Stimulated activated CD8-positive, alpha-beta memory T cell treated with anti-CD3 and anti-CD28 coated beads, Interleukin-15, amount 100 ng/mL, for 48 hours (primary cell): ENCODE data around the gene MOB3B.

Experiments
- DNase-seq, 2 donors: peaks; one replicate each; pipeline ENCODE4 v3.0.0-alpha.2; 2020; ENCODE audit warnings: low read depth in 2 of 2

The MOB3B gene

GRCh38 chr9:27365707-27366376 lies 163.8 kb downstream of the MOB3B start:
- peak; percentile 29 to 50 for DNase-seq

- DNase-seq = no peak
Observed at GRCh38 chr9:27362447-27363210, 167.0 kb downstream of the MOB3B start.

GRCh38 chr9:27361492-27361891 lies 168.1 kb downstream of the MOB3B start:
- DNase-seq = no peak

- DNase-seq = no peak
Observed at GRCh38 chr9:27359763-27360162, 169.9 kb downstream of the MOB3B start.

- no peak for DNase-seq
Observed at GRCh38 chr9:27358007-27358406, 171.6 kb downstream of the MOB3B start.

GRCh38 chr9:27356446-27356845 lies 173.2 kb downstream of the MOB3B start:
- DNase-seq = no peak

- DNase-seq = no peak
Observed at GRCh38 chr9:27355166-27355565, 174.4 kb downstream of the MOB3B start.

- no peak for DNase-seq
Observed at GRCh38 chr9:27353474-27354229, 176.0 kb downstream of the MOB3B start.

- DNase-seq = no peak
Observed at GRCh38 chr9:27353166-27353473, 176.5 kb downstream of the MOB3B start.

GRCh38 chr9:27352457-27353165 lies 177.0 kb downstream of the MOB3B start:
- DNase-seq = peak in 1 of 2 donors; percentile 15

GRCh38 chr9:27351438-27351837 lies 178.2 kb downstream of the MOB3B start:
- no peak for DNase-seq

- DNase-seq = no peak
Observed at GRCh38 chr9:27350382-27350976, 179.1 kb downstream of the MOB3B start.

- no peak for DNase-seq
Observed at GRCh38 chr9:27349698-27350080, 179.9 kb downstream of the MOB3B start.

- no peak for DNase-seq
Observed at GRCh38 chr9:27348785-27349697, 180.6 kb downstream of the MOB3B start.

- DNase-seq = no peak
Observed at GRCh38 chr9:27347889-27348288, 181.7 kb downstream of the MOB3B start.

GRCh38 chr9:27344776-27345175 lies 184.8 kb downstream of the MOB3B start:
- no peak for DNase-seq

- no peak for DNase-seq
Observed at GRCh38 chr9:27341545-27342294, 187.9 kb downstream of the MOB3B start.

GRCh38 chr9:27340961-27341511 lies 188.6 kb downstream of the MOB3B start:
- DNase-seq = no peak

- DNase-seq = no peak
Observed at GRCh38 chr9:27340285-27340674, 189.3 kb downstream of the MOB3B start.
